SK-N-SH (cell line): ENCODE results near the gene BMP5. TPM values are rescaled to one million over a fixed set of nuclear protein-coding genes. Genes with fewer than 3 reads are reported as not detected.

Experiments
- CTCF ChIA-PET: fragments of 300-600, 350-600 bp; formaldehyde crosslinking; extraction: SDS; loops from one replicate; lab custom pipeline; 2021; lab: Yijun Ruan, JAX
- POLR2A ChIA-PET: fragments of 350-600 bp; sonication (Branson Sonifier 250); formaldehyde crosslinking; extraction: SDS; loops from one replicate; lab custom pipeline; 2020; ENCODE audit warnings: antibody characterized with exemption, inconsistent platforms; lab: Yijun Ruan, JAX
- DNase-seq: peaks from one replicate; pipeline ENCODE4 v3.0.0; 2012
- H2AFZ ChIP-seq: fragments of 200-600 bp; sonication (generic); 2 replicates; pipeline ENCODE4 v1.8.1; 2016; ENCODE audit warnings: antibody characterized with exemption, mild to moderate bottlenecking, low read depth
- H3F3A ChIP-seq: fragments of 200-600 bp; sonication (generic); replicated peaks from 2 replicates; pipeline ENCODE3; 2016; ENCODE audit warnings: antibody characterized with exemption, mild to moderate bottlenecking; ENCODE audit not compliant: insufficient read depth
- H3K27ac ChIP-seq, 2 experiments: fragments of 200-500 bp in 1 of 2; fragments of 200-600 bp in 1 of 2; sonication (Bioruptor generic) in 1 of 2; sonication (generic), shearing (Covaris generic) in 1 of 2; 2 replicates each; pipeline versions ENCODE4 v1.5.1 to v1.6.1; 2014 to 2016; ENCODE audit warnings: low read depth in 2 of 2, inconsistent platforms in 1 of 2, low read length in 1 of 2, mild to moderate bottlenecking in 1 of 2, mixed read lengths in 1 of 2
- H3K27me3 ChIP-seq: fragments of 200-600 bp; sonication (generic), shearing (Covaris generic); 2 replicates; pipeline ENCODE4 v1.6.1; 2016; ENCODE audit warnings: mixed run types; ENCODE audit not compliant: insufficient read depth
- H3K36me3 ChIP-seq, 2 experiments: fragments of 200-500 bp in 1 of 2; fragments of 200-600 bp in 1 of 2; sonication (Bioruptor generic) in 1 of 2; sonication (generic) in 1 of 2; replicated peaks in 1 of 2; 2 replicates each; pipeline versions ENCODE3 to v1.5.1; 2014 to 2016; ENCODE audit warnings: low read length in 1 of 2, mild to moderate bottlenecking in 1 of 2; ENCODE audit not compliant: insufficient read depth in 2 of 2, control insufficient read depth in 1 of 2
- H3K4me1 ChIP-seq, 2 experiments: fragments of 200-500 bp in 1 of 2; fragments of 200-600 bp in 1 of 2; sonication (Bioruptor generic) in 1 of 2; sonication (generic), shearing (Covaris generic) in 1 of 2; 2 replicates each; pipeline versions ENCODE4 v1.5.1 to v1.6.1; 2014 to 2016; ENCODE audit warnings: low read depth in 1 of 2, low read length in 1 of 2, mixed run types in 1 of 2; ENCODE audit not compliant: insufficient read depth in 2 of 2, control insufficient read depth in 1 of 2
- H3K4me2 ChIP-seq: fragments of 200-600 bp; sonication (generic), shearing (Covaris generic); 2 replicates; pipeline ENCODE4 v1.6.1; 2017; ENCODE audit warnings: mixed run types
- H3K4me3 ChIP-seq, 2 experiments: fragments of 200-500 bp in 1 of 2; fragments of 200-600 bp in 1 of 2; sonication (Bioruptor generic) in 1 of 2; sonication (generic), shearing (Covaris generic) in 1 of 2; 2 replicates each; pipeline versions ENCODE4 v1.5.1 to v1.8.1; 2014 to 2016; ENCODE audit warnings: low read depth in 2 of 2, inconsistent platforms in 1 of 2, low read length in 1 of 2, mild to moderate bottlenecking in 1 of 2, mixed read lengths in 1 of 2, moderate library complexity in 1 of 2
- H3K79me2 ChIP-seq: fragments of 200-600 bp; sonication (generic); 2 replicates; pipeline ENCODE4 v1.8.1; 2017; ENCODE audit warnings: mild to moderate bottlenecking; ENCODE audit not compliant: insufficient read depth
- H3K9ac ChIP-seq: fragments of 200-600 bp; sonication (generic); 2 replicates; pipeline ENCODE4 v1.6.1; 2017; ENCODE audit warnings: mixed run types
- H3K9me2 ChIP-seq: fragments of 200-600 bp; sonication (generic); 2 replicates; pipeline ENCODE4 v1.6.1; 2017; ENCODE audit warnings: mixed run types
- H3K9me3 ChIP-seq: fragments of 200-600 bp; sonication (generic); 2 replicates; pipeline ENCODE4 v1.6.1; 2017; ENCODE audit warnings: mixed run types, mild to moderate bottlenecking, moderate library complexity
- H4K20me1 ChIP-seq: fragments of 200-600 bp; sonication (generic); 2 replicates; pipeline ENCODE4 v1.6.1; 2017; ENCODE audit warnings: mild to moderate bottlenecking, mixed run types; ENCODE audit not compliant: insufficient read depth
- EP300 ChIP-seq, 2 experiments: IDR thresholded peaks; 2 replicates each; pipeline versions ENCODE4 v1.4.0 to v1.6.1; 2012; ENCODE audit warnings: borderline replicate concordance in 1 of 2, low read depth in 1 of 2, low read length in 1 of 2
- FOSL2 ChIP-seq: IDR thresholded peaks from 2 replicates; pipeline ENCODE4 v1.4.0; 2012; ENCODE audit warnings: low read depth, mild to moderate bottlenecking, moderate library complexity, borderline replicate concordance
- FOXJ3 ChIP-seq: sonication (generic); formaldehyde crosslinking; IDR thresholded peaks from 2 replicates; pipeline ENCODE4 v1.5.1; 2020; ENCODE audit warnings: mild to moderate bottlenecking, missing genetic modification reagents
- FOXM1 ChIP-seq: IDR thresholded peaks from 2 replicates; pipeline ENCODE4 v1.4.0; 2012; ENCODE audit warnings: low read depth, mild to moderate bottlenecking
- MXI1 ChIP-seq: IDR thresholded peaks from 2 replicates; pipeline ENCODE4 v1.6.1; 2012; ENCODE audit warnings: mild to moderate bottlenecking, low read depth, low read length, improper control_type of control experiment
- NFIC ChIP-seq: IDR thresholded peaks from 2 replicates; pipeline ENCODE4 v1.4.0; 2012; ENCODE audit warnings: borderline replicate concordance
- NRF1 ChIP-seq: IDR thresholded peaks from 2 replicates; pipeline ENCODE4 v1.6.1; 2012; ENCODE audit warnings: low read depth, mild to moderate bottlenecking, low read length
- POLR2AphosphoS5 ChIP-seq: IDR thresholded peaks from 2 replicates; pipeline ENCODE4 v1.6.1; 2012; ENCODE audit warnings: low read depth, low read length
- SIN3A ChIP-seq: IDR thresholded peaks from 2 replicates; pipeline ENCODE4 v1.6.1; 2012; ENCODE audit warnings: low read depth, mild to moderate bottlenecking, low read length, moderate library complexity, borderline replicate concordance
- SMC3 ChIP-seq: IDR thresholded peaks from 2 replicates; pipeline ENCODE4 v1.6.1; 2012; ENCODE audit warnings: low read depth, low read length, improper control_type of control experiment
- TAF1 ChIP-seq: IDR thresholded peaks from 2 replicates; pipeline ENCODE4 v1.6.1; 2012; ENCODE audit warnings: low read depth, mild to moderate bottlenecking, low read length, moderate library complexity, borderline replicate concordance
- TCF12 ChIP-seq: IDR thresholded peaks from 2 replicates; pipeline ENCODE4 v1.4.0; 2012
- TEAD4 ChIP-seq: IDR thresholded peaks from 2 replicates; pipeline ENCODE4 v1.4.0; 2012; ENCODE audit warnings: mild to moderate bottlenecking, borderline replicate concordance; ENCODE audit not compliant: insufficient read depth
- YY1 ChIP-seq: IDR thresholded peaks from 2 replicates; pipeline ENCODE4 v1.4.0; 2012; ENCODE audit warnings: low read depth, mild to moderate bottlenecking
- WGBS: methylation state at CpG from one replicate; pipeline ENCODE4 v1.1.6; 2017; ENCODE audit warnings: low lambda C conversion rate; 5-methylcytosine and 5-hydroxymethylcytosine counted together
- polyA plus RNA-seq, 3 experiments: library from polyadenylated mRNA; depleted of rRNA; stranded (reverse); fragments of >200 nt; gene quantifications; 2 replicates each; pipeline ENCODE4 v1.2.3, GENCODE V29; 2012
- TF ChIP-seq, protein P1 (sequence below): IDR thresholded peaks from 2 replicates; pipeline ENCODE4 v1.6.1; 2012; ENCODE audit warnings: mild to moderate bottlenecking, low read depth, low read length, moderate library complexity
- TF ChIP-seq, protein P2 (sequence below): fragments of 150-350 bp; IDR thresholded peaks from 2 replicates; pipeline ENCODE4 v1.6.1; 2016; ENCODE audit warnings: mild to moderate bottlenecking, low read depth, low read length
- TF ChIP-seq, protein P3 (sequence below): IDR thresholded peaks from 2 replicates; pipeline ENCODE4; 2012
- TF ChIP-seq, protein P4 (sequence below): IDR thresholded peaks from 2 replicates; pipeline ENCODE4 v1.4.0; 2012; ENCODE audit warnings: low read depth, borderline replicate concordance
- TF ChIP-seq, protein P5 (sequence below): IDR thresholded peaks from 2 replicates; pipeline ENCODE4 v1.4.0; 2012; ENCODE audit warnings: low read depth, borderline replicate concordance
- TF ChIP-seq, protein P6 (sequence below): fragments of 150-350 bp; IDR thresholded peaks from 2 replicates; pipeline ENCODE4 v1.6.1; 2017; ENCODE audit warnings: antibody characterized with exemption, low read length, low read depth, borderline replicate concordance

Gene BMP5
- polyA plus RNA-seq, 1 of the 3 experiments (the other 2 are of a cell fraction): 0.05 TPM

DNA sequence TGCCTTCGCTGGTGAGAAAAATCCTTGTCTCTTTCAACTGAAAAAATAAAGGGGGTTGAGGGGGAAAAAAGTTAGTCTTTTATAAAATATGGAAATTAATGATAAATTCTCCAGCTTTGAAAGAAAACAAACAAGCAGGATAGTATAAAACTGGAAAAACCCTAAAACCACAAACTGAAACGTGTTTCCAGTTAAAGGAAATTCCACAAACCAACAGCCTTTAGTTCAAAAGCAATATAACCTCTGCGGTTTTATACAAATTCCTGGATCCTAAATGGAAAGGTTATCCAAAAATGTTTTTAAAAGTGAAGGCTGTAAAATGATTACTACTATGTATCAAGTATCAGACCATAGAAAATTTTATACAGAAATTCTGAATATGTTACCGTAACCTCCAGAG lies 55.6 kb downstream of the BMP5 start:
- Histone ChIP-seq H3K4me1 (no peaks in the 10 kb centered on the region; a peak in 1 of 4 replicates), H3K9ac (no peak overlapping the region), H3K4me3 (no peak overlapping the region), H3K79me2 (no peaks in the 10 kb centered on the region), H3F3A (no peaks in the 10 kb centered on the region), H3K27me3 (no peaks in the 10 kb centered on the region), H3K9me2 (no peaks in the 10 kb centered on the region), H3K4me2 (no peak overlapping the region), H4K20me1 (no peaks in the 10 kb centered on the region), H3K9me3 (no peaks in the 10 kb centered on the region), H3K36me3 (no peaks in the 10 kb centered on the region), H3K27ac (no peak overlapping the region), H2AFZ (no peak overlapping the region)
- 42% methylated on average over 4 of the region's 4 CpGs for WGBS
- ChIA-PET POLR2A (no interaction called here), CTCF (interaction anchor here (1.6 kb wide), 1 partner anchor 65 kb away, joined by 4 read pairs; no protein-coding TSS in a partner anchor)
- no peak for DNase-seq
- no peak for TF ChIP-seq FOXJ3
- TF ChIP-seq, protein P1, sequence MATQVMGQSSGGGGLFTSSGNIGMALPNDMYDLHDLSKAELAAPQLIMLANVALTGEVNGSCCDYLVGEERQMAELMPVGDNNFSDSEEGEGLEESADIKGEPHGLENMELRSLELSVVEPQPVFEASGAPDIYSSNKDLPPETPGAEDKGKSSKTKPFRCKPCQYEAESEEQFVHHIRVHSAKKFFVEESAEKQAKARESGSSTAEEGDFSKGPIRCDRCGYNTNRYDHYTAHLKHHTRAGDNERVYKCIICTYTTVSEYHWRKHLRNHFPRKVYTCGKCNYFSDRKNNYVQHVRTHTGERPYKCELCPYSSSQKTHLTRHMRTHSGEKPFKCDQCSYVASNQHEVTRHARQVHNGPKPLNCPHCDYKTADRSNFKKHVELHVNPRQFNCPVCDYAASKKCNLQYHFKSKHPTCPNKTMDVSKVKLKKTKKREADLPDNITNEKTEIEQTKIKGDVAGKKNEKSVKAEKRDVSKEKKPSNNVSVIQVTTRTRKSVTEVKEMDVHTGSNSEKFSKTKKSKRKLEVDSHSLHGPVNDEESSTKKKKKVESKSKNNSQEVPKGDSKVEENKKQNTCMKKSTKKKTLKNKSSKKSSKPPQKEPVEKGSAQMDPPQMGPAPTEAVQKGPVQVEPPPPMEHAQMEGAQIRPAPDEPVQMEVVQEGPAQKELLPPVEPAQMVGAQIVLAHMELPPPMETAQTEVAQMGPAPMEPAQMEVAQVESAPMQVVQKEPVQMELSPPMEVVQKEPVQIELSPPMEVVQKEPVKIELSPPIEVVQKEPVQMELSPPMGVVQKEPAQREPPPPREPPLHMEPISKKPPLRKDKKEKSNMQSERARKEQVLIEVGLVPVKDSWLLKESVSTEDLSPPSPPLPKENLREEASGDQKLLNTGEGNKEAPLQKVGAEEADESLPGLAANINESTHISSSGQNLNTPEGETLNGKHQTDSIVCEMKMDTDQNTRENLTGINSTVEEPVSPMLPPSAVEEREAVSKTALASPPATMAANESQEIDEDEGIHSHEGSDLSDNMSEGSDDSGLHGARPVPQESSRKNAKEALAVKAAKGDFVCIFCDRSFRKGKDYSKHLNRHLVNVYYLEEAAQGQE: no peak
- TF ChIP-seq TAF1: no peak
- TF ChIP-seq NRF1: no peak
- TF ChIP-seq, protein P2, sequence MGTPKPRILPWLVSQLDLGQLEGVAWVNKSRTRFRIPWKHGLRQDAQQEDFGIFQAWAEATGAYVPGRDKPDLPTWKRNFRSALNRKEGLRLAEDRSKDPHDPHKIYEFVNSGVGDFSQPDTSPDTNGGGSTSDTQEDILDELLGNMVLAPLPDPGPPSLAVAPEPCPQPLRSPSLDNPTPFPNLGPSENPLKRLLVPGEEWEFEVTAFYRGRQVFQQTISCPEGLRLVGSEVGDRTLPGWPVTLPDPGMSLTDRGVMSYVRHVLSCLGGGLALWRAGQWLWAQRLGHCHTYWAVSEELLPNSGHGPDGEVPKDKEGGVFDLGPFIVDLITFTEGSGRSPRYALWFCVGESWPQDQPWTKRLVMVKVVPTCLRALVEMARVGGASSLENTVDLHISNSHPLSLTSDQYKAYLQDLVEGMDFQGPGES: no peak
- TF ChIP-seq, protein P3, sequence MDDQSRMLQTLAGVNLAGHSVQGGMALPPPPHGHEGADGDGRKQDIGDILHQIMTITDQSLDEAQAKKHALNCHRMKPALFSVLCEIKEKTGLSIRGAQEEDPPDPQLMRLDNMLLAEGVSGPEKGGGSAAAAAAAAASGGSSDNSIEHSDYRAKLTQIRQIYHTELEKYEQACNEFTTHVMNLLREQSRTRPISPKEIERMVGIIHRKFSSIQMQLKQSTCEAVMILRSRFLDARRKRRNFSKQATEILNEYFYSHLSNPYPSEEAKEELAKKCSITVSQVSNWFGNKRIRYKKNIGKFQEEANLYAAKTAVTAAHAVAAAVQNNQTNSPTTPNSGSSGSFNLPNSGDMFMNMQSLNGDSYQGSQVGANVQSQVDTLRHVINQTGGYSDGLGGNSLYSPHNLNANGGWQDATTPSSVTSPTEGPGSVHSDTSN: no peak
- no peak for TF ChIP-seq SMC3
- TF ChIP-seq, protein P4, sequence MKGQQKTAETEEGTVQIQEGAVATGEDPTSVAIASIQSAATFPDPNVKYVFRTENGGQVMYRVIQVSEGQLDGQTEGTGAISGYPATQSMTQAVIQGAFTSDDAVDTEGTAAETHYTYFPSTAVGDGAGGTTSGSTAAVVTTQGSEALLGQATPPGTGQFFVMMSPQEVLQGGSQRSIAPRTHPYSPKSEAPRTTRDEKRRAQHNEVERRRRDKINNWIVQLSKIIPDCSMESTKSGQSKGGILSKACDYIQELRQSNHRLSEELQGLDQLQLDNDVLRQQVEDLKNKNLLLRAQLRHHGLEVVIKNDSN: no peak
- TF ChIP-seq, protein P5, sequence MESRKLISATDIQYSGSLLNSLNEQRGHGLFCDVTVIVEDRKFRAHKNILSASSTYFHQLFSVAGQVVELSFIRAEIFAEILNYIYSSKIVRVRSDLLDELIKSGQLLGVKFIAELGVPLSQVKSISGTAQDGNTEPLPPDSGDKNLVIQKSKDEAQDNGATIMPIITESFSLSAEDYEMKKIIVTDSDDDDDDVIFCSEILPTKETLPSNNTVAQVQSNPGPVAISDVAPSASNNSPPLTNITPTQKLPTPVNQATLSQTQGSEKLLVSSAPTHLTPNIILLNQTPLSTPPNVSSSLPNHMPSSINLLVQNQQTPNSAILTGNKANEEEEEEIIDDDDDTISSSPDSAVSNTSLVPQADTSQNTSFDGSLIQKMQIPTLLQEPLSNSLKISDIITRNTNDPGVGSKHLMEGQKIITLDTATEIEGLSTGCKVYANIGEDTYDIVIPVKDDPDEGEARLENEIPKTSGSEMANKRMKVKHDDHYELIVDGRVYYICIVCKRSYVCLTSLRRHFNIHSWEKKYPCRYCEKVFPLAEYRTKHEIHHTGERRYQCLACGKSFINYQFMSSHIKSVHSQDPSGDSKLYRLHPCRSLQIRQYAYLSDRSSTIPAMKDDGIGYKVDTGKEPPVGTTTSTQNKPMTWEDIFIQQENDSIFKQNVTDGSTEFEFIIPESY: no peak
- no peak for TF ChIP-seq YY1
- no peak for TF ChIP-seq POLR2AphosphoS5
- no peak for TF ChIP-seq TEAD4
- TF ChIP-seq FOXM1: no peak
- TF ChIP-seq, protein P6, sequence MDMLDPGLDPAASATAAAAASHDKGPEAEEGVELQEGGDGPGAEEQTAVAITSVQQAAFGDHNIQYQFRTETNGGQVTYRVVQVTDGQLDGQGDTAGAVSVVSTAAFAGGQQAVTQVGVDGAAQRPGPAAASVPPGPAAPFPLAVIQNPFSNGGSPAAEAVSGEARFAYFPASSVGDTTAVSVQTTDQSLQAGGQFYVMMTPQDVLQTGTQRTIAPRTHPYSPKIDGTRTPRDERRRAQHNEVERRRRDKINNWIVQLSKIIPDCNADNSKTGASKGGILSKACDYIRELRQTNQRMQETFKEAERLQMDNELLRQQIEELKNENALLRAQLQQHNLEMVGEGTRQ: no peak
- TF ChIP-seq TCF12: no peak
- no peak for TF ChIP-seq FOSL2
- no peak for TF ChIP-seq SIN3A
- no peak for TF ChIP-seq MXI1
- TF ChIP-seq NFIC: no peak
- TF ChIP-seq EP300 (IDR thresholded peaks at IDR 0.05; ENCODE audit: borderline replicate concordance in 1 of 2, low read depth in 1 of 2, low read length in 1 of 2): no peak
- TF ChIP-seq, all 33 proteins: peak for 0
